Spinal cord (tissue), 10 donors: ENCODE data around the gene PPP3R2. TPM values are rescaled to one million over a fixed set of nuclear protein-coding genes. Genes with fewer than 3 reads are reported as not detected.
"Not testable (repeated sequence)": the region's sequence is repeated elsewhere in the genome, so short reads cannot be mapped to it uniquely, and the experiment has no call there.

Experiments used
- DNase-seq, 6 donors: peaks; one replicate each; pipeline versions ENCODE4 v3.0.0 to v3.0.0-alpha.2; 2013 to 2015; ENCODE audit warnings: low spot score in 6 of 6, low read depth in 4 of 6
- H3K27ac ChIP-seq: one replicate; pipeline ENCODE4 v1.5.1; 2013; ENCODE audit warnings: low read depth, low read length, control low read depth
- H3K27me3 ChIP-seq: one replicate; pipeline ENCODE4 v1.6.1; 2013; ENCODE audit warnings: low read length; ENCODE audit not compliant: control insufficient read depth, insufficient read depth
- H3K36me3 ChIP-seq: one replicate; pipeline ENCODE4 v1.6.1; 2013; ENCODE audit warnings: low read length; ENCODE audit not compliant: control insufficient read depth, insufficient read depth
- H3K4me1 ChIP-seq: one replicate; pipeline ENCODE4 v1.6.1; 2013; ENCODE audit warnings: low read length; ENCODE audit not compliant: control insufficient read depth, insufficient read depth
- H3K4me3 ChIP-seq: one replicate; pipeline ENCODE4 v1.5.1; 2013; ENCODE audit warnings: low read depth, low read length, control low read depth
- H3K9me3 ChIP-seq: one replicate; pipeline ENCODE4 v1.6.1; 2013; ENCODE audit warnings: low read length; ENCODE audit not compliant: control insufficient read depth, insufficient read depth
- WGBS: methylation state at CpG from one replicate; pipeline ENCODE4 v1.1.5; 2013; ENCODE audit warnings: missing lambda C conversion rate; ENCODE audit not compliant: insufficient coverage; 5-methylcytosine and 5-hydroxymethylcytosine counted together
- polyA plus RNA-seq, 2 donors: library from polyadenylated mRNA; unstranded; fragments of 120-200 nt; gene quantifications; one replicate each; pipeline ENCODE4 v1.2.1, GENCODE V29; 2013; ENCODE audit not compliant: insufficient read length in 2 of 2
- total RNA-seq, 2 donors: library from RNA; depleted of rRNA in 1 of 2; stranded (reverse); fragments of 120-200 nt in 1 of 2; fragments of >200 nt in 1 of 2; gene quantifications; one replicate each; pipeline versions ENCODE4 v1.2.3 to v1.2.4, GENCODE V29; 2013 to 2014
- donor health status: healthy.

Gene PPP3R2
- total and polyA plus RNA-seq, 4 donors = 0.17 to 0.61 (median 0.57) TPM

- not testable (repeated sequence) for H3K4me3 ChIP-seq, H3K27me3 ChIP-seq, H3K4me1 ChIP-seq, H3K27ac ChIP-seq, H3K9me3 ChIP-seq, DNase-seq
- WGBS = 78% methylated on average over 5 of the region's 18 CpGs
- peaks cover 30% of the 10 kb centered on the region for H3K36me3 ChIP-seq
Observed at GRCh38 chr9:101549472-101550098, 45.2 kb downstream of the PPP3R2 start.

- Histone ChIP-seq H3K9me3 (no peaks in the 10 kb centered on the region), H3K27ac (no peak overlapping the region), H3K36me3 (peaks cover 23% of the 10 kb centered on the region), H3K4me1 (no peaks in the 10 kb centered on the region), H3K4me3 (no peak overlapping the region), H3K27me3 (no peaks in the 10 kb centered on the region)
- no peak for DNase-seq
- 98% methylated on average over 12 of the region's 14 CpGs for WGBS
Observed at GRCh38 chr9:101543098-101543735, 51.6 kb downstream of the PPP3R2 start.

Other genes with a start within 250 kb of the PPP3R2 start
- under 1 TPM; 0.22 to 0.40 TPM for gene BAAT, start 210.0 kb downstream of the PPP3R2 start, total RNA-seq
- gene BAAT, start 210.0 kb downstream of the PPP3R2 start, polyA plus RNA-seq = under 1 TPM; 0.33 to 0.48 TPM
- gene MRPL50, start 196.4 kb downstream of the PPP3R2 start, total RNA-seq = 10 to 100 TPM; 24.5 to 40.6 TPM
- gene MRPL50, start 196.4 kb downstream of the PPP3R2 start, polyA plus RNA-seq = 10 to 100 TPM; 20.2 to 25.1 TPM
- gene ZNF189, start 196.1 kb downstream of the PPP3R2 start, total RNA-seq = 10 to 100 TPM; 43.4 to 50.0 TPM
- gene ZNF189, start 196.1 kb downstream of the PPP3R2 start, polyA plus RNA-seq = 10 to 100 TPM; 26.2 to 31.7 TPM
- gene ALDOB, start 159.2 kb downstream of the PPP3R2 start, total RNA-seq = under 1 TPM; 0.40 to 0.83 TPM
- 1 to 10 TPM; 2.8 to 5.8 TPM for gene ALDOB, start 159.2 kb downstream of the PPP3R2 start, polyA plus RNA-seq
- 10 to 100 TPM; 38.6 to 39.9 TPM for gene RNF20, start 61.1 kb downstream of the PPP3R2 start, total RNA-seq
- 10 to 100 TPM; 43.2 to 53.7 TPM for gene RNF20, start 61.1 kb downstream of the PPP3R2 start, polyA plus RNA-seq
- gene GRIN3A, start 143.7 kb upstream of the PPP3R2 start, total RNA-seq = 10 to 100 TPM in 1 of 2 donors, 1 to 10 TPM in 1; 8.5 to 18.1 TPM
- 10 to 100 TPM; 22.4 to 27.2 TPM for gene GRIN3A, start 143.7 kb upstream of the PPP3R2 start, polyA plus RNA-seq